Spleen (tissue), 7 donors: ENCODE results near the gene ZBTB42.

Experiments
- POLR2A ChIP-seq, 3 donors: fragments of 450-650 bp; IDR thresholded peaks; one replicate each; pipeline ENCODE4 v1.5.1; 2017; ENCODE audit warnings: antibody characterized with exemption in 3 of 3, mild to moderate bottlenecking in 1 of 3
- POLR2AphosphoS5 ChIP-seq, 3 donors: sonication (generic); formaldehyde crosslinking; IDR thresholded peaks; one replicate each; pipeline ENCODE4 v1.5.1; 2017; ENCODE audit warnings: antibody characterized with exemption in 3 of 3
- TF ChIP-seq, protein P1 (sequence below), 11 experiments: fragments of 200-600 bp in 7 of 11; fragments of 450-650 bp in 4 of 11; sonication (generic) in 4 of 11; IDR thresholded peaks in 8 of 11; conservative IDR thresholded peaks in 3 of 11; 1 replicate in 7 of 11; 2 replicates in 4 of 11; pipeline versions ENCODE4 v1.4.0 to v1.8.0; 2016 to 2021; ENCODE audit warnings: antibody characterized with exemption in 11 of 11, inconsistent platforms in 4 of 11, mild to moderate bottlenecking in 1 of 11
- donor health status: DM: no; HTN: no; CAD: no; lungs with moderate emphysema.
- donor health status: DM: no; HTN: no; CAD: no.
- donor health status: DM: no; HTN: no; CAD: no.

DNA sequence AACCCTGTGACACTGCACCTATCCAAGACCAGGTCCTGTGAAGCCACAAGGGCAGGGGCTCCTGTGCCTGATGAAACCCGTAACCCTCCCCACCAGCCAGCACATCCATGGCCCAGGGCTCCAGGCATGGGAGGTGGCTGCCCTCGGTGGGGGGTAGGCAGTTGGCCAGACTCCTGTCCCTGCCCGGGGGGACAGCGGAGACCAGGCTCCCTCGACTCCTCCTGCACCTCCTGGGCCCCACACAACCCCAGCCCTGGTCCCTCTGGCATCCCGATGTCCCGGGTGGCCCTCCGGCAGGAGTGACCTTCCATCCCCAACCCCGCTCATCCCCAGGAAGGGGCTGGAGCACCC, 16.7 kb upstream of the ZBTB42 start:
- TF ChIP-seq, protein P1, sequence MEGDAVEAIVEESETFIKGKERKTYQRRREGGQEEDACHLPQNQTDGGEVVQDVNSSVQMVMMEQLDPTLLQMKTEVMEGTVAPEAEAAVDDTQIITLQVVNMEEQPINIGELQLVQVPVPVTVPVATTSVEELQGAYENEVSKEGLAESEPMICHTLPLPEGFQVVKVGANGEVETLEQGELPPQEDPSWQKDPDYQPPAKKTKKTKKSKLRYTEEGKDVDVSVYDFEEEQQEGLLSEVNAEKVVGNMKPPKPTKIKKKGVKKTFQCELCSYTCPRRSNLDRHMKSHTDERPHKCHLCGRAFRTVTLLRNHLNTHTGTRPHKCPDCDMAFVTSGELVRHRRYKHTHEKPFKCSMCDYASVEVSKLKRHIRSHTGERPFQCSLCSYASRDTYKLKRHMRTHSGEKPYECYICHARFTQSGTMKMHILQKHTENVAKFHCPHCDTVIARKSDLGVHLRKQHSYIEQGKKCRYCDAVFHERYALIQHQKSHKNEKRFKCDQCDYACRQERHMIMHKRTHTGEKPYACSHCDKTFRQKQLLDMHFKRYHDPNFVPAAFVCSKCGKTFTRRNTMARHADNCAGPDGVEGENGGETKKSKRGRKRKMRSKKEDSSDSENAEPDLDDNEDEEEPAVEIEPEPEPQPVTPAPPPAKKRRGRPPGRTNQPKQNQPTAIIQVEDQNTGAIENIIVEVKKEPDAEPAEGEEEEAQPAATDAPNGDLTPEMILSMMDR (IDR thresholded peaks at IDR 0.05 in 8 of 11, conservative IDR thresholded peaks at IDR 0.05 in 3 of 11): no peak
- no peak for TF ChIP-seq POLR2A (IDR thresholded peaks at IDR 0.05)
- TF ChIP-seq POLR2AphosphoS5 (IDR thresholded peaks at IDR 0.05): no peak
